ENCODE results near the gene CTNNB1.

DNA sequence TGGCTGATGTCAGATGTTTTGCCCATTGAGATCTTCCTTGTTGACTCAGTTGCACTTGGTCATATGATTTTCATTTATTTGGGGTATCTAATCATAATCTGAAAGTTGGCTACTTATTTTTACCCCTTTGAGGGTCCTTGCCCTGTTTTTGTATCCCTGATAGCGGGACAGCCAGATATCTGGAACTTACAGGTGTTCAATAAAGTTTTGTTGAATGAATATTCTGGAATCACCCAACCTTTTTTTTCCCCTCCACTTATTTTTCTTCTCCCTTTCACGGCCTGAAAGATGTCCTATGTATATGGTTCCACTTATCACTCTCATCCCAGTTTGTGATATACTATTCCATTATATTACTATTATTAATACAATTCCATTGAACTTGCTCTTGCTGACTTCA lies 12.8 kb downstream of the CTNNB1 start:
- TF ChIP-seq, protein P1, sequence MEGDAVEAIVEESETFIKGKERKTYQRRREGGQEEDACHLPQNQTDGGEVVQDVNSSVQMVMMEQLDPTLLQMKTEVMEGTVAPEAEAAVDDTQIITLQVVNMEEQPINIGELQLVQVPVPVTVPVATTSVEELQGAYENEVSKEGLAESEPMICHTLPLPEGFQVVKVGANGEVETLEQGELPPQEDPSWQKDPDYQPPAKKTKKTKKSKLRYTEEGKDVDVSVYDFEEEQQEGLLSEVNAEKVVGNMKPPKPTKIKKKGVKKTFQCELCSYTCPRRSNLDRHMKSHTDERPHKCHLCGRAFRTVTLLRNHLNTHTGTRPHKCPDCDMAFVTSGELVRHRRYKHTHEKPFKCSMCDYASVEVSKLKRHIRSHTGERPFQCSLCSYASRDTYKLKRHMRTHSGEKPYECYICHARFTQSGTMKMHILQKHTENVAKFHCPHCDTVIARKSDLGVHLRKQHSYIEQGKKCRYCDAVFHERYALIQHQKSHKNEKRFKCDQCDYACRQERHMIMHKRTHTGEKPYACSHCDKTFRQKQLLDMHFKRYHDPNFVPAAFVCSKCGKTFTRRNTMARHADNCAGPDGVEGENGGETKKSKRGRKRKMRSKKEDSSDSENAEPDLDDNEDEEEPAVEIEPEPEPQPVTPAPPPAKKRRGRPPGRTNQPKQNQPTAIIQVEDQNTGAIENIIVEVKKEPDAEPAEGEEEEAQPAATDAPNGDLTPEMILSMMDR (IDR thresholded peaks at IDR 0.05): no peak
- TF ChIP-seq POLR2A (IDR thresholded peaks at IDR 0.05): no peak
